Measurements from ENCODE around the gene RASSF8.

RASSF8 gene

GRCh38 chr12:26097046-26097878 is 138.8 kb downstream of the RASSF8 start:
- H3K9me3 ChIP-seq (ENCODE audit: insufficient read depth, low read depth, low read length) = no peaks in the 10 kb centered on the region
- H3K36me3 ChIP-seq (ENCODE audit: insufficient read depth, low read depth, low read length) = no peaks in the 10 kb centered on the region
- H3K27ac ChIP-seq (ENCODE audit: low read length) = no peak overlapping the region
- H3K4me3 ChIP-seq (ENCODE audit: low read length) = no peak overlapping the region
- H3K9ac ChIP-seq (ENCODE audit: low read depth, low read length) = no peak overlapping the region
- H3K27me3 ChIP-seq (ENCODE audit: insufficient read depth, low read length) = no peaks in the 10 kb centered on the region
- H3K4me1 ChIP-seq (ENCODE audit: insufficient read depth, low read length) = peaks cover 3% of the 10 kb centered on the region; the same call in 1 of the 2 replicates

- Histone ChIP-seq H3K27ac (ENCODE audit: low read length) (no peak overlapping the region), H3K4me3 (ENCODE audit: low read length) (no peak overlapping the region), H3K36me3 (ENCODE audit: insufficient read depth, low read depth, low read length) (no peaks in the 10 kb centered on the region), H3K9ac (ENCODE audit: low read depth, low read length) (no peak overlapping the region), H3K4me1 (ENCODE audit: insufficient read depth, low read length) (peaks cover 3% of the 10 kb centered on the region; the same call in 1 of the 2 replicates), H3K9me3 (ENCODE audit: insufficient read depth, low read depth, low read length) (no peaks in the 10 kb centered on the region), H3K27me3 (ENCODE audit: insufficient read depth, low read length) (no peaks in the 10 kb centered on the region)
Measured at GRCh38 chr12:26100666-26101349, 142.3 kb downstream of the RASSF8 start.

- no peaks in the 10 kb centered on the region for H3K36me3 ChIP-seq (ENCODE audit: insufficient read depth, low read depth, low read length)
- H3K4me3 ChIP-seq (ENCODE audit: low read length) = no peak overlapping the region
- no peak overlapping the region for H3K27ac ChIP-seq (ENCODE audit: low read length)
- H3K9me3 ChIP-seq (ENCODE audit: insufficient read depth, low read depth, low read length) = no peaks in the 10 kb centered on the region
- no peaks in the 10 kb centered on the region for H3K27me3 ChIP-seq (ENCODE audit: insufficient read depth, low read length)
- peaks cover 3% of the 10 kb centered on the region; the same call in 1 of the 2 replicates for H3K4me1 ChIP-seq (ENCODE audit: insufficient read depth, low read length)
- no peak overlapping the region for H3K9ac ChIP-seq (ENCODE audit: low read depth, low read length)
Measured at GRCh38 chr12:26101350-26101734, 142.9 kb downstream of the RASSF8 start.

- Histone ChIP-seq H3K9me3 (ENCODE audit: insufficient read depth, low read depth, low read length) (no peaks in the 10 kb centered on the region), H3K27ac (ENCODE audit: low read length) (no peak overlapping the region), H3K27me3 (ENCODE audit: insufficient read depth, low read length) (no peaks in the 10 kb centered on the region), H3K4me1 (ENCODE audit: insufficient read depth, low read length) (peaks cover 3% of the 10 kb centered on the region; the same call in 1 of the 2 replicates), H3K36me3 (ENCODE audit: insufficient read depth, low read depth, low read length) (no peaks in the 10 kb centered on the region), H3K4me3 (ENCODE audit: low read length) (no peak overlapping the region), H3K9ac (ENCODE audit: low read depth, low read length) (no peak overlapping the region)
Measured at GRCh38 chr12:26101763-26102162, 143.3 kb downstream of the RASSF8 start.

DNA sequence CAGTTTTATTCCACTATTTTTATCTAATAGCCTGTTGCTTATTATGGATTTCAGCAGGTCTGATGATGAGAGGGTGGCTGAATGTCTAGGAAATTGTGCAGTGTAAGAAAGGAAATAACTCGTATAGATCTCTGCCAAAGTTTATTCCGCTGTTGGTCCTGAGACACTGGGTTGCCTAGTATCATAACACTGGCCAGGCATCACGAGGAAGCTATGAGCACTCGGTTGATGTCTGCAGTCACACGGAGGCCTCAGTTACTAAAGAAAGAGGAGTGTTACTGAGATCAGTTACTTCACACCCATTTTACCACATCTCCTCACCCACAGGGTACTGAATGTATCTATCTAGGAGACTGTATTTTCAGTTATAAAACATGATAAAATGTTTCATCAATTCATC is 144.5 kb downstream of the RASSF8 start:
- Histone ChIP-seq H3K9ac (ENCODE audit: low read depth, low read length) (no peak overlapping the region), H3K27ac (ENCODE audit: low read length) (no peak overlapping the region), H3K27me3 (ENCODE audit: insufficient read depth, low read length) (no peaks in the 10 kb centered on the region)

DNA sequence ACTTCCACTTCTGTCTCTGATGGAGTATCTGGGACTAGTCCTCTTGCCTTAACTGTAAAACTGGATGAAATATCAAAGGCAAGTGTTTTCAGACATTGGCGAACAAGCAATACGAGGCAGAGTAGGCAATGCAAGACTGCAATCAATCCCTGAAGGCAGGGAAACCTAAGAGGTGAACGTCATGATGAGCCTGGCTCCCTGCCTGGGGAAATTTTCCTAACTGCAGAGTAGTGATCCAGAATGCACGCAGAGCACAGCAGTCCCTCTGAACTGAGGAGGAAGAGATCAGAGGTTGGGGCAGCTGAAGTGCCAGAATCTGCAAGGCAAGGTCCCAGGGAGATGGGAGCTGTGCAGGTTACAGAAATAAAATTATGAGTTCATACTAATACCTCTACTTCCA is 147.9 kb downstream of the RASSF8 start:
- no peaks in the 10 kb centered on the region for H3K36me3 ChIP-seq (ENCODE audit: insufficient read depth, low read depth, low read length)
- H3K9me3 ChIP-seq (ENCODE audit: insufficient read depth, low read depth, low read length) = no peaks in the 10 kb centered on the region
- no peak overlapping the region for H3K9ac ChIP-seq (ENCODE audit: low read depth, low read length)
- no peak overlapping the region for H3K4me3 ChIP-seq (ENCODE audit: low read length)
- H3K4me1 ChIP-seq (ENCODE audit: insufficient read depth, low read length) = peaks cover 5% of the 10 kb centered on the region
- no peak overlapping the region for H3K27ac ChIP-seq (ENCODE audit: low read length)
- peaks cover 2% of the 10 kb centered on the region; the same call in 1 of the 2 replicates for H3K27me3 ChIP-seq (ENCODE audit: insufficient read depth, low read length)

More for the DNA sequence above, 144.5 kb downstream of the RASSF8 start:
- H3K4me1 ChIP-seq (ENCODE audit: insufficient read depth, low read length) = peaks cover 3% of the 10 kb centered on the region; the same call in 1 of the 2 replicates
- H3K36me3 ChIP-seq (ENCODE audit: insufficient read depth, low read depth, low read length) = no peaks in the 10 kb centered on the region
- H3K4me3 ChIP-seq (ENCODE audit: low read length) = no peak overlapping the region
- H3K9me3 ChIP-seq (ENCODE audit: insufficient read depth, low read depth, low read length) = no peaks in the 10 kb centered on the region

GRCh38 chr12:26108915-26109314 is 150.4 kb downstream of the RASSF8 start:
- Histone ChIP-seq H3K4me3 (ENCODE audit: low read length) (no peak overlapping the region), H3K9ac (ENCODE audit: low read depth, low read length) (no peak overlapping the region), H3K4me1 (ENCODE audit: insufficient read depth, low read length) (peaks cover 17% of the 10 kb centered on the region), H3K36me3 (ENCODE audit: insufficient read depth, low read depth, low read length) (no peaks in the 10 kb centered on the region), H3K9me3 (ENCODE audit: insufficient read depth, low read depth, low read length) (no peaks in the 10 kb centered on the region), H3K27me3 (ENCODE audit: insufficient read depth, low read length) (peaks cover 19% of the 10 kb centered on the region; the same call in 1 of the 2 replicates), H3K27ac (ENCODE audit: low read length) (no peak overlapping the region)

GRCh38 chr12:26109343-26109881 is 150.9 kb downstream of the RASSF8 start:
- peaks cover 17% of the 10 kb centered on the region for H3K4me1 ChIP-seq (ENCODE audit: insufficient read depth, low read length)
- peaks cover 19% of the 10 kb centered on the region; the same call in 1 of the 2 replicates for H3K27me3 ChIP-seq (ENCODE audit: insufficient read depth, low read length)
- H3K36me3 ChIP-seq (ENCODE audit: insufficient read depth, low read depth, low read length) = no peaks in the 10 kb centered on the region
- H3K9ac ChIP-seq (ENCODE audit: low read depth, low read length) = no peak overlapping the region
- H3K9me3 ChIP-seq (ENCODE audit: insufficient read depth, low read depth, low read length) = no peaks in the 10 kb centered on the region
- no peak overlapping the region for H3K4me3 ChIP-seq (ENCODE audit: low read length)
- no peak overlapping the region for H3K27ac ChIP-seq (ENCODE audit: low read length)

- peaks cover 23% of the 10 kb centered on the region for H3K4me1 ChIP-seq (ENCODE audit: insufficient read depth, low read length)
- peak overlapping the region; percentile 73 for H3K4me3 ChIP-seq (ENCODE audit: low read length)
- no peak overlapping the region for H3K27ac ChIP-seq (ENCODE audit: low read length)
- H3K9ac ChIP-seq (ENCODE audit: low read depth, low read length) = peak overlapping the region; percentile 1; the same call in 1 of the 2 replicates
- H3K27me3 ChIP-seq (ENCODE audit: insufficient read depth, low read length) = peaks cover 48% of the 10 kb centered on the region
- no peaks in the 10 kb centered on the region for H3K36me3 ChIP-seq (ENCODE audit: insufficient read depth, low read depth, low read length)
- H3K9me3 ChIP-seq (ENCODE audit: insufficient read depth, low read depth, low read length) = no peaks in the 10 kb centered on the region
Measured at GRCh38 chr12:26112232-26112631, 153.8 kb downstream of the RASSF8 start.

DNA sequence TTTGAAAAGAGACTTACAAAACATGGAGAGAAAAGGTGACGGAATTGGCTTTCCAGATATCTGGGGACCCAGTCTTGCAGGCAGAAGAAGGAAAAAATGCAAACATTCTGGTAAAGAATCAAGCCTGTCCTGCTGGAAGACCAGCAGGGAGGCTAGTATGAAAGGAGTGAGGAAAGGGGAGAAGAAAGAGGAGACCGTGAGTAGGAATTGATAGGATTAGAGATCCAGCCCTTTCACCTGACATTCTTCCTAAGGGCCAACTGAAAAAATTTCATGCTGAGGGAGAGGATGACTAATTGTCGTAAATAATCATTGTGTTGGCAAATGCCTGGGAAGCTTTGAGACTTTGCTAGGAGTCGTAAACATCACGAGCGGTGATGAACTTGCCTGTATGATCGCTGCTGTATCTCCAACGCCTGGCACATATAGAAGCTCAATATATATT is 154.2 kb downstream of the RASSF8 start:
- no peak overlapping the region for H3K27ac ChIP-seq (ENCODE audit: low read length)

DNA sequence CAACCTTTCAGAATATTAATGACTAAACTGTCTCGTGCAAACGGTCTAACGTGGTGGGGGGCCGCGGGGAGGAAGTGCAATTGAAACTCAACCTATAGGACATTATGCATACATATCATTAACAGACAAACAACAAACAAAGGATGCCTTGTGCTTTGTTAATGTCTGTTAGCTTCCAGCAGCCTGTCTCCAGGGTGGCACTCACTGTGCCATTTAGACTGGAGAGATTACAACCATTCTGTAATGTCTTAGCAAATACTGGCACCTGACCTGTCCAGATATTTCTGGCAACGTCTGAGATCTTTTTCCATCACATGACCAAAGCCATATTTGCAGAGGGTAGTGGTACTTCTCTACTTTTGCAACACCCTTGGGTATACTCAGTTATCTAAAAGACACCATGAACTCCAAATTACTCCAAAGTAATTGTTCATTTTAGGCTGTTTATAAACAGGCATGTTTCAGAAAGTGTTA is 154.7 kb downstream of the RASSF8 start:
- no peak overlapping the region for H3K27ac ChIP-seq (ENCODE audit: low read length)

More for the DNA sequence above, 154.2 kb downstream of the RASSF8 start:
- Histone ChIP-seq H3K4me3 (ENCODE audit: low read length) (peak overlapping the region; percentile 73), H3K9me3 (ENCODE audit: insufficient read depth, low read depth, low read length) (no peaks in the 10 kb centered on the region), H3K27me3 (ENCODE audit: insufficient read depth, low read length) (peaks cover 51% of the 10 kb centered on the region), H3K36me3 (ENCODE audit: insufficient read depth, low read depth, low read length) (no peaks in the 10 kb centered on the region), H3K4me1 (ENCODE audit: insufficient read depth, low read length) (peaks cover 23% of the 10 kb centered on the region), H3K9ac (ENCODE audit: low read depth, low read length) (peak overlapping the region; percentile 77; the same call in 1 of the 2 replicates)

More for the DNA sequence above, 154.7 kb downstream of the RASSF8 start:
- H3K36me3 ChIP-seq (ENCODE audit: insufficient read depth, low read depth, low read length) = no peaks in the 10 kb centered on the region
- H3K9me3 ChIP-seq (ENCODE audit: insufficient read depth, low read depth, low read length) = no peaks in the 10 kb centered on the region
- H3K27me3 ChIP-seq (ENCODE audit: insufficient read depth, low read length) = peaks cover 55% of the 10 kb centered on the region
- peak overlapping the region; percentile 73 for H3K4me3 ChIP-seq (ENCODE audit: low read length)
- peak overlapping the region; percentile 77; the same call in 1 of the 2 replicates for H3K9ac ChIP-seq (ENCODE audit: low read depth, low read length)
- peaks cover 23% of the 10 kb centered on the region for H3K4me1 ChIP-seq (ENCODE audit: insufficient read depth, low read length)

Data from iPS-20b (cell line).